OCI-LY7 (cell line): ENCODE measurements around the gene ZYX. TPM values are rescaled to one million over a fixed set of nuclear protein-coding genes. Genes with fewer than 3 reads are reported as not detected.

Source experiments
- BruUV-seq: library from RNA; stranded (reverse); fragments of 400-500 nt; replicated peaks from 2 replicates; lab custom pipeline; 2021; lab: Mats Ljungman, UMichigan
- CTCF ChIA-PET: fragments of 300-600 bp; sonication (Branson Sonifier 250); formaldehyde crosslinking; loops from one replicate; lab custom pipeline; 2022; ENCODE audit warnings: antibody characterized with exemption; ENCODE audit not compliant: unreplicated experiment; lab: Charles Lee
- POLR2A ChIA-PET: fragments of 300-600 bp; sonication (Branson Sonifier 250); formaldehyde crosslinking; loops from one replicate; lab custom pipeline; 2022; ENCODE audit warnings: antibody characterized with exemption; lab: Charles Lee
- DNase-seq: peaks from one replicate; pipeline ENCODE4 v3.0.0-alpha.2; 2015; ENCODE audit warnings: low spot score
- H2AFZ ChIP-seq: fragments of 200-600 bp; sonication (generic), shearing (Covaris generic); 2 replicates; pipeline ENCODE4 v1.6.1; 2014; ENCODE audit warnings: mild to moderate bottlenecking, antibody characterized with exemption, low read length, moderate library complexity
- H3K27ac ChIP-seq: fragments of 200-600 bp; sonication (generic); 2 replicates; pipeline ENCODE4 v1.5.1; 2014; ENCODE audit warnings: mixed run types, low read depth, mild to moderate bottlenecking, moderate library complexity, low read length, inconsistent platforms; ENCODE audit not compliant: poor library complexity, severe bottlenecking
- H3K36me3 ChIP-seq: fragments of 200-600 bp; sonication (generic); 2 replicates; pipeline ENCODE4 v1.6.1; 2014; ENCODE audit warnings: mild to moderate bottlenecking, antibody characterized with exemption, low read length, moderate library complexity, mixed read lengths; ENCODE audit not compliant: insufficient read depth
- H3K4me1 ChIP-seq: fragments of 200-600 bp; sonication (generic); 2 replicates; pipeline ENCODE4 v1.5.1; 2014; ENCODE audit warnings: mild to moderate bottlenecking, low read length; ENCODE audit not compliant: insufficient read depth, poor library complexity, severe bottlenecking
- H3K4me2 ChIP-seq: fragments of 200-600 bp; sonication (generic); 2 replicates; pipeline ENCODE4 v1.6.1; 2014; ENCODE audit warnings: mild to moderate bottlenecking, low read length
- H3K4me3 ChIP-seq: fragments of 200-600 bp; sonication (generic); 2 replicates; pipeline ENCODE4 v1.5.1; 2014; ENCODE audit warnings: mild to moderate bottlenecking, low read depth, low read length; ENCODE audit not compliant: poor library complexity, severe bottlenecking
- H3K79me2 ChIP-seq: fragments of 200-600 bp; sonication (generic); 2 replicates; pipeline ENCODE4 v1.6.1; 2016; ENCODE audit warnings: low read depth, mild to moderate bottlenecking, low read length, moderate library complexity, mixed read lengths; ENCODE audit not compliant: insufficient read depth
- H3K9me2 ChIP-seq: fragments of 200-600 bp; sonication (generic); 2 replicates; pipeline ENCODE4 v1.6.1; 2016; ENCODE audit warnings: mild to moderate bottlenecking, low read length, mixed read lengths; ENCODE audit not compliant: insufficient read depth
- H3K9me3 ChIP-seq: fragments of 200-600 bp; sonication (generic); 2 replicates; pipeline ENCODE4 v1.6.1; 2014; ENCODE audit warnings: mild to moderate bottlenecking, mixed run types, low read length, mixed read lengths
- H4K20me1 ChIP-seq: fragments of 200-600 bp; sonication (generic); 2 replicates; pipeline ENCODE4 v1.6.1; 2014; ENCODE audit warnings: mild to moderate bottlenecking, antibody characterized with exemption, low read length, moderate library complexity, mixed read lengths; ENCODE audit not compliant: insufficient read depth
- CTCF ChIP-seq: fragments of 200-600 bp; sonication (generic); conservative IDR thresholded peaks from 2 replicates; pipeline ENCODE4 v1.5.1; 2014; ENCODE audit warnings: mild to moderate bottlenecking, antibody characterized with exemption, low read length, moderate library complexity, mixed read lengths
- EZH2phosphoT487 ChIP-seq: fragments of 200-600 bp; sonication (generic); IDR thresholded peaks from 2 replicates; pipeline ENCODE4 v1.6.1; 2018; ENCODE audit warnings: low read depth, borderline replicate concordance, mild to moderate bottlenecking, mixed run types, antibody characterized with exemption, low read length, moderate library complexity, mixed read lengths
- intact Hi-C: fragments of 100-400 bp; cut with micrococcal nuclease; formaldehyde crosslinking; loops from one replicate; pipeline ENCODE4 v1.10.0; 2022; ENCODE audit not compliant: unreplicated experiment
- total RNA-seq, 2 experiments: library from RNA; depleted of rRNA in 1 of 2; stranded (reverse); fragments of >200 nt in 1 of 2; shearing (Covaris generic) in 1 of 2; gene quantifications; 2 replicates each; pipeline ENCODE4 v1.2.3, GENCODE V29; 2014 to 2022

The ZYX gene
- total RNA-seq, 2 experiments from 2014 or later: 0.44 to 4.2 TPM

- no peak overlapping the region for H3K4me2 ChIP-seq
- no TSS peak for BruUV-seq
- ChIA-PET CTCF (interaction anchor here (1.1 kb wide), 1 partner anchor 27 kb away, joined by 4 read pairs; no protein-coding TSS in a partner anchor), POLR2A (interaction anchor here (0.6 to 1.8 kb wide), 6 partner anchors 9 to 1038 kb away, joined by 3 to 7 read pairs (median 4); no protein-coding TSS in a partner anchor)
- H3K4me3 ChIP-seq: no peak overlapping the region
- TF ChIP-seq EZH2phosphoT487: no peak
- TF ChIP-seq CTCF: no peak
- H3K36me3 ChIP-seq: no peaks in the 10 kb centered on the region
- DNase-seq: no peak
- no peak overlapping the region for H3K27ac ChIP-seq
- no peaks in the 10 kb centered on the region for H3K9me3 ChIP-seq
- no peaks in the 10 kb centered on the region for H3K9me2 ChIP-seq
- H3K79me2 ChIP-seq: no peaks in the 10 kb centered on the region
- no peaks in the 10 kb centered on the region for H4K20me1 ChIP-seq
- intact Hi-C loops: no loop called here
- H3K4me1 ChIP-seq: no peaks in the 10 kb centered on the region
- no peak overlapping the region for H2AFZ ChIP-seq
Measured at GRCh38 chr7:143337216-143337615, 43.9 kb upstream of the ZYX start.

GRCh38 chr7:143341842-143342241, 39.3 kb upstream of the ZYX start:
- no peak overlapping the region for H2AFZ ChIP-seq
- no peak overlapping the region for H3K27ac ChIP-seq
- no peak for DNase-seq
- TF ChIP-seq EZH2phosphoT487 (no peak), CTCF (no peak)
- ChIA-PET POLR2A (no interaction called here), CTCF (no interaction called here)
- no peaks in the 10 kb centered on the region for H4K20me1 ChIP-seq
- H3K4me3 ChIP-seq: no peak overlapping the region
- no peaks in the 10 kb centered on the region for H3K4me1 ChIP-seq
- intact Hi-C loops: loop anchor here (2.0 kb wide), 1 partner anchor 15 kb away; no protein-coding TSS in a partner anchor
- no peak overlapping the region for H3K4me2 ChIP-seq
- no peaks in the 10 kb centered on the region for H3K36me3 ChIP-seq
- no peaks in the 10 kb centered on the region for H3K9me3 ChIP-seq
- H3K9me2 ChIP-seq: no peaks in the 10 kb centered on the region
- no peaks in the 10 kb centered on the region for H3K79me2 ChIP-seq
- BruUV-seq: no TSS peak

- no peak for TF ChIP-seq CTCF
- TF ChIP-seq EZH2phosphoT487: no peak
- Histone ChIP-seq H3K9me3 (no peaks in the 10 kb centered on the region), H3K4me2 (no peak overlapping the region), H4K20me1 (no peaks in the 10 kb centered on the region), H3K79me2 (no peaks in the 10 kb centered on the region), H3K4me3 (no peak overlapping the region), H2AFZ (no peak overlapping the region), H3K36me3 (no peaks in the 10 kb centered on the region), H3K9me2 (no peaks in the 10 kb centered on the region), H3K27ac (no peak overlapping the region), H3K4me1 (no peaks in the 10 kb centered on the region)
- CTCF ChIA-PET: no interaction called here
- no peak for DNase-seq
- POLR2A ChIA-PET: no interaction called here
- BruUV-seq: no TSS peak
- intact Hi-C loops: no loop called here
Measured at GRCh38 chr7:143343596-143343995, 37.5 kb upstream of the ZYX start.
